Measurements from ENCODE around the gene TMTC1.
"Not testable (repeated sequence)": the region's sequence is repeated elsewhere in the genome, so short reads cannot be mapped to it uniquely, and the experiment has no call there.

The TMTC1 gene

GRCh38 chr12:29783773-29784666, at the start of gene TMTC1:
TSS of gene TMTC1 (minus strand) at chr12:29783942. CDS start at chr12:29783751, 191 bp downstream.
- DNase-seq (ENCODE audit: extremely low spot score) = peak; percentile 14
- TF ChIP-seq CTCF (IDR thresholded peaks at IDR 0.05; ENCODE audit: control extremely low read depth, extremely low read depth, low read depth, missing control alignments) = no peak
- CTCF ChIA-PET = no interaction called here
- POLR2A ChIA-PET = no interaction called here

- ChIA-PET POLR2A (no interaction called here), CTCF (no interaction called here)
- no peak for DNase-seq (ENCODE audit: extremely low spot score)
- TF ChIP-seq CTCF (IDR thresholded peaks at IDR 0.05; ENCODE audit: control extremely low read depth, extremely low read depth, low read depth, missing control alignments) = no peak
These were observed 47.4 kb upstream of the TMTC1 start for GRCh38 chr12:29831173-29831572.

- TF ChIP-seq CTCF (IDR thresholded peaks at IDR 0.05; ENCODE audit: control extremely low read depth, extremely low read depth, low read depth, missing control alignments) = no peak
- DNase-seq (ENCODE audit: extremely low spot score) = no peak
- CTCF ChIA-PET = no interaction called here
- POLR2A ChIA-PET = no interaction called here
These were observed 46.6 kb upstream of the TMTC1 start for GRCh38 chr12:29830391-29830790.

- DNase-seq (ENCODE audit: extremely low spot score) = no peak
- ChIA-PET CTCF (interaction anchor here (1.6 kb wide), 1 partner anchor 40 kb away, joined by 3 read pairs; no protein-coding TSS in a partner anchor), POLR2A (no interaction called here)
- TF ChIP-seq CTCF (IDR thresholded peaks at IDR 0.05; ENCODE audit: control extremely low read depth, extremely low read depth, low read depth, missing control alignments) = no peak
These were observed 35.3 kb upstream of the TMTC1 start for GRCh38 chr12:29818916-29819623.

- CTCF ChIA-PET = interaction anchor here (1.0 kb wide), 1 partner anchor 9 kb away, joined by 3 read pairs; no protein-coding TSS in a partner anchor
- POLR2A ChIA-PET = no interaction called here
- DNase-seq (ENCODE audit: extremely low spot score) = no peak
- no peak for TF ChIP-seq CTCF (IDR thresholded peaks at IDR 0.05; ENCODE audit: control extremely low read depth, extremely low read depth, low read depth, missing control alignments)
These were observed 33.4 kb upstream of the TMTC1 start for GRCh38 chr12:29816874-29817725.

GRCh38 chr12:29809616-29810361, 26.0 kb upstream of the TMTC1 start:
- CTCF ChIA-PET, POLR2A ChIA-PET: not testable (repeated sequence)

More at GRCh38 chr12:29809616-29810361, 26.0 kb upstream of the TMTC1 start:
- not testable (repeated sequence) for DNase-seq (ENCODE audit: extremely low spot score)
